ENCODE results near the gene GRID2IP. TPM values are rescaled to one million over a fixed set of nuclear protein-coding genes. Genes with fewer than 3 reads are reported as not detected.
"Not testable (repeated sequence)": the region's sequence is repeated elsewhere in the genome, so short reads cannot be mapped to it uniquely, and the experiment has no call there.

The GRID2IP gene
- 0.32 TPM for total RNA-seq
- 0.13 TPM for polyA plus RNA-seq

GRCh38 chr7:6551016-6551511, at the start of gene GRID2IP:
TSS of gene GRID2IP (minus strand) at chr7:6551461. CDS start at chr7:6551436, 25 bp downstream.
- Histone ChIP-seq H3K4me1 (ENCODE audit: insufficient read depth) (no peaks in the 10 kb centered on the region), H3K27ac (ENCODE audit: low read depth) (no peak within 1 kb of the TSS), H3K4me3 (ENCODE audit: low read depth, low read length) (no peak within 1 kb of the TSS), H3K36me3 (ENCODE audit: insufficient read depth) (no peaks in the 10 kb centered on the region)
- WGBS = 67% methylated on average over 46 of the region's 46 CpGs
- no peak for DNase-seq (ENCODE audit: extremely low spot score)

- H3K4me3 ChIP-seq (ENCODE audit: low read depth, low read length) = no peak overlapping the region
- H3K4me1 ChIP-seq (ENCODE audit: insufficient read depth) = no peaks in the 10 kb centered on the region
- no peak for DNase-seq (ENCODE audit: extremely low spot score)
- WGBS = 92% methylated on average over 15 of the region's 15 CpGs
- no peak overlapping the region for H3K27ac ChIP-seq (ENCODE audit: low read depth)
- H3K36me3 ChIP-seq (ENCODE audit: insufficient read depth) = peaks cover 5% of the 10 kb centered on the region
Measured at GRCh38 chr7:6600093-6600492, 48.8 kb upstream of the GRID2IP start.

GRCh38 chr7:6590645-6591110, 39.4 kb upstream of the GRID2IP start:
- DNase-seq (ENCODE audit: extremely low spot score) = no peak
- Histone ChIP-seq H3K27ac (ENCODE audit: low read depth) (no peak overlapping the region), H3K4me1 (ENCODE audit: insufficient read depth) (no peaks in the 10 kb centered on the region), H3K36me3 (ENCODE audit: insufficient read depth) (no peaks in the 10 kb centered on the region), H3K4me3 (ENCODE audit: low read depth, low read length) (peak overlapping the region; percentile 85)
- WGBS = 6% methylated on average over 10 of the region's 10 CpGs

- H3K36me3 ChIP-seq (ENCODE audit: insufficient read depth) = no peaks in the 10 kb centered on the region
- under 1% methylated on average over 107 of the region's 107 CpGs for WGBS
- no peaks in the 10 kb centered on the region for H3K4me1 ChIP-seq (ENCODE audit: insufficient read depth)
- peak within 1 kb of the TSS; percentile 85 for H3K4me3 ChIP-seq (ENCODE audit: low read depth, low read length)
- peak within 1 kb of the TSS; percentile 61 for H3K27ac ChIP-seq (ENCODE audit: low read depth)
- DNase-seq (ENCODE audit: extremely low spot score) = peak; percentile 13
Measured at GRCh38 chr7:6589829-6590644, 38.8 kb upstream of the GRID2IP start, which contains the start of gene INTS15. TSS of gene INTS15 (plus strand) at chr7:6590021. CDS start at chr7:6590284, 263 bp downstream.

GRCh38 chr7:6589151-6589828, 38.0 kb upstream of the GRID2IP start:
- Histone ChIP-seq H3K4me1 (ENCODE audit: insufficient read depth) (no peaks in the 10 kb centered on the region), H3K27ac (ENCODE audit: low read depth) (no peak overlapping the region), H3K36me3 (ENCODE audit: insufficient read depth) (no peaks in the 10 kb centered on the region), H3K4me3 (ENCODE audit: low read depth, low read length) (no peak overlapping the region)
- no peak for DNase-seq (ENCODE audit: extremely low spot score)
- WGBS = 47% methylated on average over 22 of the region's 22 CpGs

- WGBS = 86% methylated on average over 9 of the region's 9 CpGs
- H3K4me3 ChIP-seq (ENCODE audit: low read depth, low read length) = no peak overlapping the region
- no peak overlapping the region for H3K27ac ChIP-seq (ENCODE audit: low read depth)
- H3K36me3 ChIP-seq (ENCODE audit: insufficient read depth) = no peaks in the 10 kb centered on the region
- no peaks in the 10 kb centered on the region for H3K4me1 ChIP-seq (ENCODE audit: insufficient read depth)
- DNase-seq (ENCODE audit: extremely low spot score) = no peak
Measured at GRCh38 chr7:6588566-6588965, 37.3 kb upstream of the GRID2IP start.

- not testable (repeated sequence) for H3K4me1 ChIP-seq (ENCODE audit: insufficient read depth); DNase-seq (ENCODE audit: extremely low spot score); H3K36me3 ChIP-seq (ENCODE audit: insufficient read depth); H3K27ac ChIP-seq (ENCODE audit: low read depth); H3K4me3 ChIP-seq (ENCODE audit: low read depth, low read length)
- 94% methylated on average over 8 of the region's 8 CpGs for WGBS
Measured at GRCh38 chr7:6585746-6586432, 34.6 kb upstream of the GRID2IP start.

- Histone ChIP-seq H3K36me3 (ENCODE audit: insufficient read depth) (no peaks in the 10 kb centered on the region), H3K27ac (ENCODE audit: low read depth) (no peak overlapping the region), H3K4me1 (ENCODE audit: insufficient read depth) (no peaks in the 10 kb centered on the region), H3K4me3 (ENCODE audit: low read depth, low read length) (no peak overlapping the region)
- WGBS = 89% methylated on average over 4 of the region's 4 CpGs
- no peak for DNase-seq (ENCODE audit: extremely low spot score)
Measured at GRCh38 chr7:6579446-6579845, 28.2 kb upstream of the GRID2IP start.

- Histone ChIP-seq H3K4me1 (ENCODE audit: insufficient read depth) (no peaks in the 10 kb centered on the region), H3K4me3 (ENCODE audit: low read depth, low read length) (no peak overlapping the region), H3K27ac (ENCODE audit: low read depth) (no peak overlapping the region), H3K36me3 (ENCODE audit: insufficient read depth) (no peaks in the 10 kb centered on the region)
- 89% methylated on average over 18 of the region's 18 CpGs for WGBS
- no peak for DNase-seq (ENCODE audit: extremely low spot score)
Measured at GRCh38 chr7:6578114-6579084, 27.1 kb upstream of the GRID2IP start.

GRCh38 chr7:6577369-6578113, 26.3 kb upstream of the GRID2IP start, which contains the start of gene ZDHHC4:
TSS of gene ZDHHC4 (plus strand) at chr7:6577454. CDS start at chr7:6580562, 3,108 bp downstream.
- Histone ChIP-seq H3K27ac (ENCODE audit: low read depth) (peak within 1 kb of the TSS; percentile 94), H3K4me3 (ENCODE audit: low read depth, low read length) (peak within 1 kb of the TSS; percentile 66), H3K4me1 (ENCODE audit: insufficient read depth) (no peaks in the 10 kb centered on the region), H3K36me3 (ENCODE audit: insufficient read depth) (no peaks in the 10 kb centered on the region)
- DNase-seq (ENCODE audit: extremely low spot score) = peak; percentile 45
- WGBS = 11% methylated on average over 51 of the region's 51 CpGs

- not testable (repeated sequence) for DNase-seq (ENCODE audit: extremely low spot score); H3K4me1 ChIP-seq (ENCODE audit: insufficient read depth); H3K36me3 ChIP-seq (ENCODE audit: insufficient read depth)
- WGBS = 12% methylated on average over 14 of the region's 14 CpGs
- Histone ChIP-seq H3K27ac (ENCODE audit: low read depth) (peak overlapping the region; percentile 94), H3K4me3 (ENCODE audit: low read depth, low read length) (peak overlapping the region; percentile 66)
Measured at GRCh38 chr7:6576867-6577368, 25.7 kb upstream of the GRID2IP start.

Data from urinary bladder (tissue), 4 donors.